HG02943 (cell line): ENCODE results near the gene PTPRK.

Source experiments
- ATAC-seq: cut with Tn5 transposase; IDR thresholded peaks from one replicate; pipeline ENCODE4 v1.9.1; 2021; ENCODE audit warnings: mild to moderate bottlenecking, low read depth, moderate library complexity; ENCODE audit not compliant: unreplicated experiment

The PTPRK gene

DNA sequence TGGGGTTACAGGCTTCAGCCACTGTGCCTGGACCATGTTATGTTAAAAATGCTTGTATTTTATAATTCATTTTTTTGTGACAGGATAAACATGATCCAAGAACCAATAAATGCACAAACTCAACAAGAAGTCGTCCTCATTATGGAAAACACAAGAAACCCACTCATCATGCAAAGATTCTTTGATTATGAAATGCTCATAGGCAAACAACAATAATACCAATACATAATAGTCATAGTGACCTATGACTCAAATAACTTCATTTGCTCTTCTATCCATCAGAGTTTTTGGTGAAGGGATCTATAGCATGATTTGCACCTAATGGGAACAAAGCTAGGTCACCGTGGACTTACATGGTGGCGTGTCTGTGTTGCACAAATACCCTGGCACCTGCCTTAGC is 402.5 kb downstream of the PTPRK start:
- no peak for ATAC-seq

DNA sequence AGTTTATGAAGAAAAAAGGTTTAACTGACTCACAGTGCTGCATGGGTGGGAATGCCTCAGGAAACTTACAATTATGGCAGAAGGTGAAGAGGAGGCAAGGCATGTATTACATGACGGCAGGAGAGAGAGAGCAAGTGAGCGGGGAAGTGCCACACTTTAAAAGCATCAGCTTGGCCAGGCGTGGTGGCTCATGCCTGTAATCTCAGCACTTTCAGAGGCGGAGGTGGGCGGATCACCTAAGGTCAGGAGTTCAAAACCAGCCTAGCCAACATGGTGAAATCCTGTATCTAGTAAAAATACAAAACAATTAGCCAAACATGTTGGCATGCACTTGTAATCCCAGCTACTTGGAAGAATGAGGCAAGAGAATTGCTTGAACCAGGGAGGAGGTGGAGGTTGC is 406.2 kb downstream of the PTPRK start:
- ATAC-seq: no peak

GRCh38 chr6:128112494-128112893 is 407.9 kb downstream of the PTPRK start:
- ATAC-seq: peak; percentile 80

GRCh38 chr6:128111096-128111495 is 409.3 kb downstream of the PTPRK start:
- no peak for ATAC-seq

DNA sequence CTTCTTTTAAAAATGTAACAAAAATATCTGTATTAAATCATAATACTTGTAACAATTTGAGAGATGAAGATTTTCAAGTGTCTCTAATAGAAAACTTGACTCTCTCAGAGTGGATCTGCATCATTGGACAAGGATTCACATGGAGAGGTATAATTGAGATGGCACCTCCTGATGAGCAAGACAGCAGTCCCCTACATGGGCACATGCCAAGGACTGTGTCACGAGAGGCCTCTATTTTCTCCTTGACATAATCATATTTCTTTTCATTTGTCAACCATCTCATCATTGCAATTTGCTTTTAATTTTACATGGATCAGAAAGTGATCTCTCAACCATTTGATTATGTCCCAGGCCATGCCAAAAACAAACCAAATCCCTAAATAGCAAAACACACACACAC is 412.7 kb downstream of the PTPRK start:
- ATAC-seq: no peak

DNA sequence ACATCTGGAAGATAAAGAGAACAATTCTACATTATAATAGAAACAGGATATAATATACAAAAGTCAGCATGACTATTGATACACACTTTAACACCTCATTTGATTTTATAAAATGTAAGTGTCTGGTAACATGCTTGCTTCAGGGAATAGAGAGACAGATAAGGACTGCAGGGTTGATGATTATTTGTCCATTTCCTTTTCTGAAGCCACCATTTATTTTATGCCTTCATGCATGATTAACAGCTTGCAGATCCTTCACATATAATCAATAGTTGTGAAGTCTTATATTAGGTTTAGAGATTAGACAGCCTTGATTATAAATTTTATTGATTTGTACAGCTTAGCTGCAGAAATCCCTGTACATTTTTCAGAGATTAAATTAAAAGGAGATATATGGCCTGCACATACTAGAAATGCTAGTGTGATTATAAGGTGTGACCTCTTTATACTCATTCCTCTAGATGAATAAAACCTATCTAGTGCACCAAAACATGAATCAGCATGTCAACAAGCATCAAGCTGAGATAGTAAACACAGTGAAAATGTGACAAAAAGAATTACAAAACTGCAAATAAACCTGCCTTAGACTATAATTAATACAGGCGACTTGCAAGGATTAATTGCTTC is 420.7 kb downstream of the PTPRK start:
- no peak for ATAC-seq

DNA sequence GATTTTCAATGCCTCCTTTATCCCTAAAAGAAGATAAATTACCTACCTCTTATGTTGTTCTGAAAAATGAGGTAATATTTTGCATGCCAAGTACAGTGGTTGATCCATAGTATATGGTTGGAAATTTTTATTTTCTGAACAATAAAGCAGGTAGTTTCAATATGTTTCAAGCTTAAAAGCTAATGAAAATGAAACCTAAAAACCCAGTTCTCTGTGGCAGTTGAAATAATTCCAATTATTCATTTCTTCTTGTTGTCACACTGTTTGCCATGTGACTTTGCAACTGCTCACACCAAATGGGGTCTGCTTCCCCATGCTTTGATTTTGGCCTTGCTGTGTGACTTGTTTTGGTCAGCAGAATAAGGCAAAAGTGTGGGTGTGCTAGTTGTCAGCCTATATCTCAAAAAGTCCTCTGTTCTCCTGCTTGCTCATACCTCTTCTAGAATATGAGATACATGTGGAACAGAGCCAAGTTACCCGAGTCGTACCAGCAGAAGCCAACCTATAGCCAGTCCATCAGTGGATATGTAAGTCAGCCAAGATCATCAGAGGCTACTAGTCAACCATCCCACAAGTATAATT is 422.3 kb downstream of the PTPRK start:
- ATAC-seq: no peak

- no peak for ATAC-seq
These were observed 423.4 kb downstream of the PTPRK start for GRCh38 chr6:128097009-128097408.

DNA sequence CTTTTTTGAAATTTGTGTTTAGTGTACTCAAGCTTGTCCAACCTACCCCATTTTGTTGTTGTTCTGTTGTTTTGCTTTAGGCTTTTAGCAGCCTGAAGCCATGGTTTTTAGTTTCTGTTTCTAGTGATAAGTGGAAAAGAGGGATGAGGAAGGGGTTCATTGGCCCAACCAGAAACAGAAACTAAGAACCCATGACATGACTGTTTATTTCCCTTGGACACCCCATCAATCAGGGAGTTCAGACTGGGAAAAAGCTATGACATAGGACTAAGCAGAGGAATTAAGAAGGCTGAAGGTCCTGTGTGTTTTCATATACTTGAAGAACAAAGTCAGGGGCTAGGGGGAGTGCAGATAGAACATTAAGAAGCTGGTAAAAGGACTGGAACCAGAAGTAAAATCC is 425.0 kb downstream of the PTPRK start:
- ATAC-seq: no peak

- no peak for ATAC-seq
These were observed 441.4 kb downstream of the PTPRK start for GRCh38 chr6:128079021-128079420.

- ATAC-seq: peak; percentile 73
These were observed 442.1 kb downstream of the PTPRK start for GRCh38 chr6:128078276-128078675.

GRCh38 chr6:128076843-128077242 is 443.6 kb downstream of the PTPRK start:
- ATAC-seq: no peak

DNA sequence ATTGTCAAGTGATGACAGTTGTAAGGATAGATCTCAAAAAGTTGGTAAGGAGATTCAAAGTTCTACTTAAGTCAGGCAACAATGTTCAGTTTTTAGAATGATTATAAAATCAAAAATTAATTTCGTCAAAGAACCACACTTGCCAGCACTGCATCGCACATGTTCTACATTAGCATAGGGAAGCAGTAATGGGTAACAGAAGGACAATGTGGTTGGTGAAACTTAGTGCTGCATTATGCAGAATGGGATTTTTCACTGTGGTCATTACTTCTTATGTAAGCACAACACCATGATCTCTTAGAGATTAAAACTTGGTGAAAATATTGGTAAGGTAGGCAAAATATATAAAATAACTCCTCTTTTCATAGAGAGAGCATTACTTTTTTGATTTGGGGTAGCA is 445.8 kb downstream of the PTPRK start:
- no peak for ATAC-seq

DNA sequence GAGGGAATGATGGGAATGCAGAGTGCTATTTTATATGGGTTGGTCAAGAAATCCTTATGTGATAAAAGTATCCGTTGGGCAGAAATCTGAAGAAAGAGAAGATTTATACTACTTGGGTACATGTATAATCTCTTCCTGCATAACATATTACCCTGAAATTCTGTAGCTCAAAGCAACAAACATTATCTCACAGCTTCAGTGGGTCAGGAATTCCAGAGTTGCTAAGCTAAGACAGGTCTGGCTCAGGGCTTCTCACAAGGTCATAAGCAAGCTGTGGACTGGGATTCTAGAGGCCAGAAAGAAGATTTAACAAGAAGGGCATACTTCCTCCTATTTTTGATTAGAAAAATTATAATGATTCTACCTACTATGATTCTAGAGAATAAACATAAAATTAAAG is 447.0 kb downstream of the PTPRK start:
- ATAC-seq: no peak

- peak; percentile 75 for ATAC-seq
These were observed 449.2 kb downstream of the PTPRK start for GRCh38 chr6:128071212-128071611.

- ATAC-seq: no peak
These were observed 450.0 kb downstream of the PTPRK start for GRCh38 chr6:128070406-128070805.

DNA sequence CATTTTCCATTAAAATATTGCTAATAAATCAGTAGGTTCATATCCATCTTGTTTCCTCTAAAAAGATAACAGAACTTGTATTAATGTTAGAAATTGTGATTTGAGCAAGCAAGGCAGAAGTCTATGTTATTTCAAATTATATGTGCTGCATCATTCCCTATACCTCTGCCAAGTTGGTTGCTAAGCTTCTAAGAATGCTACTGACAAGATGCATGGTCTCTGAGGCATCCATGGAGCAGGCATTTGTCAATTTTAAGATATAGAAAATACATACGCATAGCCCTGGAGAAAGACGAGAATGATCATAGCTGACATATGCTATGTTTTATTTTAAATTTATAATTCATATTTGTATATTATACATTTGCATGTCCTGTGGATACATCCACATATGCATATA is 451.2 kb downstream of the PTPRK start:
- no peak for ATAC-seq

DNA sequence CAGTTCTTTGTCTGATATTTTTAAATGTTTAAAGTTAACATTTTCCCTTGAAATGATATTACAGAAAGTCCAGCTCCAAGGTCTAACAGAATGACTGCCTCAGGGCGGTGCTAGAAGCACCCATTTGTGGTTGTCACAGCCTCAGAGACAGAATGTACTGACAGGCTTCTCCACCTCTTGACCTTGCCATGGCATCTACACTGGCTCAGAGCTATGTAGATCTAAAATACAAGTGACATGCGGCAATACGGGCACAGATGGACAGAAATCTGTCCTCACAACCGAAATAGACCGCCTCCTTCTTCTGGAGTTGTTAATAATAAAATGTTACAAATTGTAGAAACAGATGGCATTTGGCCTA is 452.3 kb downstream of the PTPRK start:
- no peak for ATAC-seq

GRCh38 chr6:128067446-128068118 is 452.8 kb downstream of the PTPRK start:
- no peak for ATAC-seq

DNA sequence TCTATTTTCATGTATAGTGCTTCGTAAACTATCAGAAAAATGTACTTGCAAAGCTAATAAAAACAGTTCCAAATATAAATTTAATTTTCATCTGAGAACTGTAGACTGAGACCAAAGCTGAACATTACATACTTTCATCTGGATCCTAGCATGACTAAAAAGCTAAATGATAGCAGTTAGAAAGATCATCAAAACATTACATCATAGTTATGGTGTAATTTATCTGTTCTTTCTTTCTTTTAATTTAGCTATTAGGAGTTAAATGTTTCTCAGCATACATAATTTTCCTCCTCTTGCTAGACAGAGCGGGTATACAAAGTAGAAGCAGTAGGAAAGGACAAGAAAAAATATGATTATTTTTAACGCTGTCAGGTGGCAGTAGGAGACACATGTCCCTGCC is 455.3 kb downstream of the PTPRK start:
- ATAC-seq: no peak

GRCh38 chr6:128064540-128064895 is 455.9 kb downstream of the PTPRK start:
- ATAC-seq: no peak

- ATAC-seq: no peak
These were observed 456.4 kb downstream of the PTPRK start for GRCh38 chr6:128063850-128064539.
